NCI-H82 treated with DMSO at 0.1 percent for 48 hours (cell line): Measurements from ENCODE around the gene DNAJC3.
A peak's percentile ranks its signal among the peaks of the same experiment; 100 is the strongest.

ENCODE experiments used
- DNase-seq: peaks from one replicate; lab custom pipeline; 2025; ENCODE audit not compliant: unreplicated experiment; lab: John Stamatoyannopoulos, UW

The DNAJC3 gene

DNA sequence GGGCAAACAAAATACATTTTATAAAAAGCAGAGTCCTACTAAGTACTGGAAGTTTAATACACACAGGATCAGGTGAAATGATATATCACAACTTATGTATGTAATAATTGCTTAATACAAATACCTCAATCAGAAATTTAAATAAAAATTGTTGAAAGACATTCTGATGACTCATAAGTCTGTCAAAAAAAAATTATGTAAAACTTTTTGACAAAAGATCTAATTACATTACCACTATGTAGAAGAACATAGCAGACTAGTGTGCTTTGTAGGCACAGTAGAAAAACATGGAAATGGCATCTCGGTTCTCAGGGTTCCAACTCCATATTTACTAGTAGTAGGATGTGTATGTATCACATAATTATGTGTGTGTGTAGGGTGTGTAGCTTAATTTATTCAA lies 156.2 kb downstream of the DNAJC3 start:
- no peak for DNase-seq

DNA sequence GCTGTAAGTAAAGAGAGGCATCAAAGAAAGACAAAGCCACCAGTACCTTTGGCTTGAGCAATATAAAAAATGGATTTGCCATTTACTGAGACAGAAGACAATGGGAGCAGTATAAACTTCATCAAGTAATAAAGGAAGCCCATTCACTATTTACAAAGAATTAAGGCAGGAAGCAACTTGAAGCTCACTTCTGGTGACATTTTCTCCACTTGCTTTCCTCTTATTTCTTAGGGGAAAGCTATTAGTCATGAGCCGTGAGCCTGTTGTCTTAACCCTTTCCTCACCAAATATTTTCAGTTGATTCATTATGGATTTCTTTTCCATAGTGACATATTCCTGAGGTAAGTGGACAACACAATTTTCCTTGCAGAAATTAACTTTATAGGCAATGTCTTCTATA lies 156.8 kb downstream of the DNAJC3 start:
- no peak for DNase-seq

DNA sequence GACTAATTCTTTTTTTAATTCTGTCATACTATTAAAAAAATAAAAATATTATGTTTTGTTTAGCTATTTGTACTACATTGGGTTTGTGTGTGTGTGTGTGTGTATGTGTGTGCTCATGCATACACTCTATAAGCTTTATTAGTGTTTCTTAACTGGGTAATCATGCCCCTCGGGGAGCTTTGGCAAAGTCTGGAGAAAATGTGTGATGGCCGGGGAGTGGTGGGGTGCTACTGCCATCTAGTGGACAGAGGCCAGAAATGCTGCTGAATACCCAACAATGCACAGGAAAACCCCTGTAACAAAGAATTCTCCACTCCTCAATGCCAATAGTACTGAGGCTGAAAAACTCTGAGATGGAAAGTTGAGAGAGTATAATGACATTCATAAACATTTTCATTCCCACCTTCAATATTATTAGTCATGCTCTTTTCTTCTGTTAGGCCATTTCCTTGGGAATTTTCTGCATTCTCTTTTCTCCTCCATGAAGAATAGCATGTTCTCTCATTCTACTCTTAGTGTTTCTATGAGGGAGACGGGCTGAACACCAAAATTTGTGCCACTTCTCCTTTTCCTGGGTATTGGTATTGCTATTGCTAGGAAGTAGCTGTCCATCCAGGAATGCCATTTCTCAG lies 157.3 kb downstream of the DNAJC3 start:
- peak; percentile 52 for DNase-seq

DNA sequence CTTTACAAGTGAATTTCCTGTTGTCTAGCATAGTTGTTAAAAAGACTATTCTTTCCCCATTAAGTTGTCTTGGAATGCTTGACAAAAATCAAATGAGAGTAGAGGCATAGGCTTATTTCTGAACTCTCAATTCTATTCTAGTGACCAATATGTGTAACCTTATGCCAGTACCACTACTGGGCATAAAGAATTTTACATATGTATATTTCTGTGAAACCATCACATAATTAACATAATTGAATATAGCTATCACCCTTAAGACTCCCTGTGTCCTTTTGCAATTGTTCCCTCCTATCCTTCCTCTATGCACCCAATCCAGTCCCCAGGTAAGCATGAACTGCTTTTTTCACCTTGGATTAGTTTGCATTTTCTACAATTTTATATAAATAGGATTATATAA lies 165.0 kb downstream of the DNAJC3 start:
- DNase-seq = no peak

DNA sequence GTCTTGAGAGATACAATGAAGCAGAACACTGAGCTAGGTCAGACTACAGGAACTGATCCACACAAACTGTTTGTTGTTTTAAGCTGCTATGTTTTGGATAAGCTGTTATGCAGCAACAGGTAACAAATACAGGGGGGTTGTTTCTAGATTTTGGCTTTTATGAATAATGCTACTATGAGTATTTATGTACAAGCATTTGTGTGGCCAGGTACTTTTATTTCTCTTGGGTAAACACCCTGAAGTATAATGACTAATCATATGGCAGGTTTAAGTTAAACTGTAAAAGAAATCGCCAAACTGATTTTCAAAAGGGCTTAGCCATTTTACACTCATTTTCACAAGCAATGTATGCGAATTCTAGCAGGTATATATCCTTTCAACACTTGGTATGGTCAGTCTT lies 166.0 kb downstream of the DNAJC3 start:
- no peak for DNase-seq
